Dermis microvascular lymphatic vessel endothelial cell (primary cell): ENCODE data around the gene CRABP1. TPM values are rescaled to one million over a fixed set of nuclear protein-coding genes. Genes with fewer than 3 reads are reported as not detected.
A peak's percentile ranks its signal among the peaks of the same experiment; 100 is the strongest.

Source experiments
- DNase-seq, 2 donors: peaks; one replicate each; pipeline versions ENCODE4 v3.0.0 to v3.0.0-alpha.2; 2010; ENCODE audit warnings: low read depth in 2 of 2
- total RNA-seq: library from RNA; depleted of rRNA; stranded (reverse); fragments of >200 nt; gene quantifications from 2 replicates; pipeline ENCODE4 v1.2.1, GENCODE V29; 2014

The CRABP1 gene
- total RNA-seq, 1 donor from 2014 or later = not detected

DNA sequence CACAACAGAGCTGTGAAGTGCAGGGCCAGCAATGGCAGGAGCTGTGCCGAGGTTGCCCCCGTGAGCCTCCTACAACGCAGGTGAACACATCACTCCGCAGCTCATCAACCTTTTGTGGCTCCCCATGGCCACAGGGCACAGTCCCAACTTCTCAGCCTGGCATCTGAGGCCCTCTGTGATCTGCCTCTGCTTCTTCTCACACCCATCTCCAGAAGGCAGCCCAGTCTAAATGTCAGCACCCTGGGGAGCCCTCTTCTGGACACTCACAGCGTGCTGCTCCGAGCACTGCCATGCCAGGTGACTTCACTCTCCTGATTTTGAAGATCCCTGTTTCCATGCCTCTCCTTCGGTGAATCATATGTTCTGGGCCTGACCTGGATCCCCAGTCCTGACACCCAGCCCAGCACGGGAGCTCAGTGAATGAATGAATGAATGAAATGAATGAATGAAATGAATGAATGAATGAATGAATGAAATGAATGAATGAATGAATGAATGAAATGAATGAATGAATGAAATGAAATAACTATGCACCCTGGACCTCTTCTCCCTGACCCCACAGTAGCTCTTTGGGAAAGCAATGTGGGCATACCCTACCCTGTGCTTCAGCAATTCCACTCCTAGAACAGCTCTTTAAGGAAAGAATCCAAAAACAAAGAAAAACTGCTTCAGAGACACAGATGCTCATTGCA, 22.9 kb upstream of the CRABP1 start:
- peak in 1 of 2 donors; percentile 7 for DNase-seq

GRCh38 chr15:78319588-78319987, 20.6 kb upstream of the CRABP1 start:
- no peak for DNase-seq

- DNase-seq = no peak
These were observed 20.0 kb upstream of the CRABP1 start for GRCh38 chr15:78320183-78320582.

DNA sequence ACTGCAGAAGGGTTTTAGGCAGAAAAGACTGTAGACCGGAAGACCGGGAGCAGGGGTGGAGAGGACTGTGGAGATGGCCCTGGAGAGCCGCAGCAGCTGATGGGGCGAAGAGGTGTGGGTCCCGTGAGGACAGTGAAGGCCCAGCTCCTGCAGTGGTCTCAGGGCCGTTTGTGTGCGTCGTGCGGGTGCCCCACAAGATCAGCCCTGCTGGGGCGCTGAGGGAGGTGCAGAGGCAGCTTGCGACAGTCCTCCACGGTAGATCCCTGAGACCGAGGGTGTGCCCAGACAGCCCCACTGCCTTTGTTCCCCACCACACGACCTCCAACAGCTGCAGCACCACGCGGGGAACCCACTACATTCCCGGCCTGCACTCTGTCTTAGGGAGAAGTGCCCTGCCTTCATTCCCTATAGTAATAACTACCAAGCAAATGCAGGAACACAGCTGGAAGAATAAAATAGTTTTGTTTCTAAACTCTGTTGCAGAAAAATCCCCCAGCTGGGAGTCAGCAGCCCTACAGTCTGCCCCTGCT, 19.0 kb upstream of the CRABP1 start:
- no peak for DNase-seq

DNA sequence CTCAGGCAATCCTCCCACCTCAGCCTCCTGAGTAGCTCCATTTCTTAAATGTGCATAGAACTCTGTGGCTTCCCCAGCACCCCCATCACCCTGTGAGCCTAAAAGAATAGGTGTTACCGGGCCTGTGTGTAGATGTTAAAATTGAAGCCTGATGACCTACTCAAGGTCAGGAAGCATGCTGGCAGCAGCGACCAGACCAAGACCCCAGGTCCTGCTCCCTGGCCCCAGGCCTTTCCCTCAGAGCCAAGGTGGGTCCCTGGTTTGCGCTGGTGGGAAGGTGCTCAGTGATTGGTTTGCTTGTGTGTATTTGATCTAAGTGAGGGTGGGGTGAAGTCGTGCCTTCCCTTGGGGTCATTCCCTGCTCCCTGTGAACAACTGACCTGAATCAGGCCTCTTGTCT, 18.4 kb upstream of the CRABP1 start:
- no peak for DNase-seq

DNA sequence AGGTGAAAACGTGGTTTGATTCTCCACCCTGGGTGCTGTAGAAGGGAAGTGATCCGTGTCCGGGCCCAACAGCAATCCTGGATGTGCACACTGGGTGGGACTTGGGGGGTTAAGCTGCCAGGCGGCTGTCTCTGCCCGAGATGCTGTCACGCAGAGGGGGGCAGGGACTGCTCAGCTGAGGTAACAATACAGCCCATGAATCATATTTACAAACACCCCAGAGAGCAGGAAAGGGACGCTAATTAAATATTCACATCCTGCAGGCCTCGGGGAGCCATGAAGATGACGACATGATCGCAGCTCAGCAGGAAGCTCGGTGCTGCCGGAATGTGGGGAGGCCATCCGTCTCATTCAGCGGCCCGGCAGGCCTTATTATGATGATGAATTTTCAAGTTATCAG, 17.9 kb upstream of the CRABP1 start:
- DNase-seq = peak; percentile 57 to 88

GRCh38 chr15:78322724-78323521, 17.2 kb upstream of the CRABP1 start:
- no peak for DNase-seq

- no peak for DNase-seq
These were observed 16.5 kb upstream of the CRABP1 start for GRCh38 chr15:78323693-78324092.

GRCh38 chr15:78324144-78324543, 16.0 kb upstream of the CRABP1 start:
- DNase-seq = no peak

- DNase-seq = no peak
These were observed 14.9 kb upstream of the CRABP1 start for GRCh38 chr15:78325092-78325843.

GRCh38 chr15:78327466-78327865, 12.7 kb upstream of the CRABP1 start:
- no peak for DNase-seq

GRCh38 chr15:78329625-78330024, 10.5 kb upstream of the CRABP1 start:
- peak in 1 of 2 donors; percentile 57 for DNase-seq

DNA sequence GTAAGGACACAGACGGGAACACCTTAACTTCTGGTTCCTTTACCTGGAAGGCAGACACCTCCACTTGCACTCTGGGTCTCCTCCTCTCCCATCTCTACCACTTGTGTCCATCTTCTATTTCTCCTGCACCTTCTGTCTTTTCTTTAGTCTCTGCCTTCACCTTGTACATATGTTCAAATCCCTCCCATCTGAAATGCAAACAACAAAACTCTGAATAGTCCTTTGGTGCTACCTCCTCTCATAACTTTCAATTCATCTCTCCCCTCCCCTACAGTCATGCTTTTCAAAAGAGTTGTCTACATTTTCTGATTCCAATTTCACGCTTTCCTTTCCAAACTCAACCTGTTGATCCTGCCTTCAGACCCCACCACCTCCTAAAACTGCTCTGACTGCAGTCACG, 5.3 kb upstream of the CRABP1 start:
- no peak for DNase-seq

- no peak for DNase-seq
These were observed 4.2 kb upstream of the CRABP1 start for GRCh38 chr15:78335985-78336384.

DNA sequence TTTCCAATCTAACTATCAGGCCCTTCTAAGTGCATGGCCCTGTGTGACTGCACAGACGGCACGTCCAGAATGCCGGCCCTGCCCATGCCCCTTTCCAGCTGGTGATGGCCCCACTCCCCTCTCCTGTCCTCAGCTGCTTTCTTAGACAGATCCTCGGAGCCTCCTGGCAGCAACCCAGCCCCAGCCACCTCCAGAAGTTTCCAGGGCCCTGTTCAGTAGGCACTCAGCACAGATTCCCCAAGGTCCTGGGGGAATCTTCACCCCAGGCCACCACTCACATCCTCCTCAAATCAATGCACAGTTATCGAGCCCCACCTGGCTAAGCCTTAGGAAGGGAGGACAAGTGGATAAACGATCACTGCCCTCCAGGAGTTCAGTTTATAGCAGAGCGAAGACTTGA, 1.4 kb upstream of the CRABP1 start:
- DNase-seq = no peak

DNA sequence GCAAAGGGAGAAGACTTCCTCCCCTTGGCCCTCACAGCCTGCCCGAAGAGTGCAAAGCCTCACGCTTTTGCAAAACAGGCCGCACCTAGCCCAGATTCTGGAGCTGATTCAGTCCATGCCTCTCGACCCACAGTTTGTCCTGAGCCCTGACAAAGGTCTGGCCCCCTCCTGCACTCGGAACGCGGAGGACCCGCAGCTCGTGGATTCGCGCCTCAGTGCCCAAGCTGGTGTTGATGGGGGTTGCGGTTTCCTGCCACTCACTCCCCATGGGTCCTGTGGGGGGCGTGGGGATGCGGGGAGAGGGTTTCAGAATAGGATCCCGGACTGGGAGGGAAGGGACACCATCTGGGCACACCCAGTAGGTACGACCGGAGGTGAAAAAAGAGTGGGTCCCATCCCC, 594 bp upstream of the CRABP1 start:
- no peak for DNase-seq

- DNase-seq = no peak
These were observed 1.2 kb downstream of the CRABP1 start for GRCh38 chr15:78341057-78341987.

DNA sequence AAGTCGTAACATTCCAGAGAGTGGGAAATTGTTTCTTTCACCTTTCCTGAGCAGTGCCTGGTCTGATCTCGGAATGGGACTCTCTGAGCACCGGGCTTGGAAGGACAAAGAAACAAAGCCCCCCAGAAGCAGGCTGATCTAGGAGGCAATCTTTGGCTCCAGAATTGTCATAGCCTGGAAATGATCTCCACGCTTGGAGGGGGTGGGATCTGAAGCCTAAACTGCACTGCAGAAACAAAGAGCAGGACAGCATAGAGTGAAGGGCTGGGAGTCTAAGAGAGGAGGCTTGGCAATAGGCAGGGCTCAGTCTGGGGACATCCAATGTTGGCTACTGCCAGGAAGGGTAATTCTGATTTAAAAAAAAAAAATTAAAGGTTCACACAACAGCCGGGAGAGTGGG, 1.9 kb downstream of the CRABP1 start:
- no peak for DNase-seq

DNA sequence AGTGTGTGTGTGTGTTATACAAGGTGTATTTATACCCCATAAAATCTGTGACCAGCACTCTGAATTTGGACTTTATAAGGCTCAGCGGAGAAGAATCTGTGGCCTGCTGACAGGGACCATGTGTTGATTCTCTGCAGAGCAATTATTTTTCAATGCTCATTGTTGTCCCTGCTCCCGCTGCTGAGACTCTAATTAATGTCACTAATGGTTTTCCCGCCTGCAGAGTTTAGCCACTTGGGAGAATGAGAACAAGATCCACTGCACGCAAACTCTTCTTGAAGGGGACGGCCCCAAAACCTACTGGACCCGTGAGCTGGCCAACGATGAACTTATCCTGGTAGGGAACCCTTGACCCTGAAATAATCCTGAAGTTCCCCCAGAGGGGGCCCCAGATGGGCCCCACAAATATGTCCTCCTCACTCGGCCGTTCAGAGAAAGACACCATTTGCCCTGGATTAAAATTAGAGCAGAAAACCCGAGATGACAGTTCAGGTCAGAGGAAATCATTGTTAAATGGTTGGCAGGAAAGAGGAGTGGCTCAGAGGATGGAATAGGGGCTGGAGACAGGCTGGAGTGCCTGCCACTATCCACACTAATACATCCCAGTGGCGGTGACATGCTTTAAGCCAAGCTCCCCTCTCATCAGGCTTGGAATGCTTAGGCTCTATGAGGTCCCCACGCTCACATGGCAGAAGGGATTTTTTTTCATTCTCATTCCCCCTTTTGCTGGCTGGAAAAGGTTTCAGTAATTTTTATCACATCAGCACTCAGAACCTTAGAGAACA, 3.3 kb downstream of the CRABP1 start:
- DNase-seq = no peak
